Stomach (tissue), 9 donors: ENCODE data around the gene CST2. TPM values are rescaled to one million over a fixed set of nuclear protein-coding genes. Genes with fewer than 3 reads are reported as not detected.
"Not testable (repeated sequence)": the region's sequence is repeated elsewhere in the genome, so short reads cannot be mapped to it uniquely, and the experiment has no call there.

Source experiments
- DNase-seq, 2 donors: peaks; one replicate each; pipeline versions ENCODE4 v3.0.0 to v3.0.0-alpha.2; 2013 to 2019
- H3K27ac ChIP-seq, 5 donors: fragments of 200-600 bp in 4 of 5; sonication (generic) in 4 of 5; one replicate each; pipeline ENCODE4 v1.5.1; 2013 to 2019; ENCODE audit warnings: mild to moderate bottlenecking in 1 of 5, moderate library complexity in 1 of 5
- H3K27me3 ChIP-seq, 3 donors: fragments of 200-600 bp; sonication (generic); one replicate each; pipeline ENCODE4 v1.5.1; 2017 to 2019; ENCODE audit warnings: mixed run types in 1 of 3
- H3K36me3 ChIP-seq, 4 donors: fragments of 200-600 bp; sonication (generic); 1 replicate in 3 of 4; 2 replicates in 1 of 4; pipeline ENCODE4 v1.5.1; 2016 to 2019
- H3K4me1 ChIP-seq, 4 donors: fragments of 200-600 bp; sonication (generic); one replicate each; pipeline ENCODE4 v1.5.1; 2016 to 2019
- H3K4me3 ChIP-seq, 4 donors: fragments of 200-600 bp; sonication (generic) in 3 of 4; one replicate each; pipeline ENCODE4 v1.5.1; 2016 to 2019; ENCODE audit warnings: mild to moderate bottlenecking in 1 of 4
- H3K9me3 ChIP-seq, 4 donors: fragments of 200-600 bp; sonication (generic); one replicate each; pipeline ENCODE4 v1.5.1; 2016 to 2019
- CTCF ChIP-seq, 7 experiments: fragments of 450-650 bp in 4 of 7; fragments of 200-600 bp in 3 of 7; sonication (generic) in 3 of 7; IDR thresholded peaks; one replicate each; pipeline ENCODE4 v1.5.1; 2016 to 2019; ENCODE audit warnings: antibody characterized with exemption in 7 of 7, control low read depth in 2 of 7, mild to moderate bottlenecking in 1 of 7
- EP300 ChIP-seq: sonication (generic); formaldehyde crosslinking; IDR thresholded peaks from one replicate; pipeline ENCODE4 v1.6.1; 2017; ENCODE audit warnings: antibody characterized with exemption
- POLR2A ChIP-seq, 4 donors: fragments of 450-650 bp; IDR thresholded peaks; one replicate each; pipeline ENCODE4 v1.6.1; 2016; ENCODE audit warnings: antibody characterized with exemption in 4 of 4, control low read depth in 2 of 4, mild to moderate bottlenecking in 1 of 4, moderate library complexity in 1 of 4
- POLR2AphosphoS5 ChIP-seq, 3 donors: sonication (generic); formaldehyde crosslinking; IDR thresholded peaks; one replicate each; pipeline ENCODE4 v1.6.1; 2016; ENCODE audit warnings: antibody characterized with exemption in 3 of 3
- WGBS, 5 donors: extraction: QIAGEN DNeasy Blood & Tissue Kit in 3 of 5; methylation state at CpG; one replicate each; pipeline versions ENCODE4 v1.1.5 to v1.1.7; 2013 to 2018; 5-methylcytosine and 5-hydroxymethylcytosine counted together
- intact Hi-C: fragments of 100-400 bp; cut with DNase I; formaldehyde crosslinking; loops from one replicate; pipeline ENCODE4 v1.15.1; 2023; ENCODE audit warnings: low total_unique reads
- polyA plus RNA-seq, 3 donors: library from polyadenylated mRNA; stranded (reverse); fragments of 200-250 nt; gene quantifications; one replicate each; pipeline ENCODE4 v1.2.3, GENCODE V29; 2013
- total RNA-seq, 5 donors: library from RNA; depleted of rRNA; stranded (reverse); fragments of >200 nt; gene quantifications; one replicate each; pipeline versions ENCODE4 v1.1.0 to v1.2.3, GENCODE V29; 2014 to 2016
- donor health status: healthy with polysubstance abuse.
- donor health status: Bipolar disorder and iron deficiency.
- donor health status: healthy.

The CST2 gene
- total and polyA plus RNA-seq, 8 donors: 0.58 to 1.3 TPM; not detected in 6

GRCh38 chr20:23835716-23836115 is 9.2 kb upstream of the CST2 start:
- Histone ChIP-seq H3K27ac (no peak overlapping the region), H3K4me1 (no peaks in the 10 kb centered on the region), H3K9me3 (no peaks in the 10 kb centered on the region), H3K36me3 (no peaks in the 10 kb centered on the region), H3K4me3 (no peak overlapping the region), H3K27me3 (peaks cover 0 to 6% (median 0%) of the 10 kb centered on the region in 3 donors)
- no peak for DNase-seq
- TF ChIP-seq CTCF (IDR thresholded peaks at IDR 0.05) (no peak), POLR2A (IDR thresholded peaks at IDR 0.05) (no peak), POLR2AphosphoS5 (IDR thresholded peaks at IDR 0.05) (no peak), EP300 (no peak)
- intact Hi-C loops: no loop called here
- 32 to 80% (median 60%) methylated on average over 4 of the region's 4 CpGs for WGBS, 5 donors

- WGBS, 5 donors: 35 to 69% (median 54%) methylated on average over 3 of the region's 3 CpGs
- H3K4me3 ChIP-seq: no peak overlapping the region
- no peaks in the 10 kb centered on the region for H3K36me3 ChIP-seq
- no peak for TF ChIP-seq CTCF (IDR thresholded peaks at IDR 0.05)
- TF ChIP-seq EP300: no peak
- TF ChIP-seq POLR2AphosphoS5 (IDR thresholded peaks at IDR 0.05): no peak
- no peak for TF ChIP-seq POLR2A (IDR thresholded peaks at IDR 0.05)
- H3K27ac ChIP-seq: no peak overlapping the region
- H3K27me3 ChIP-seq: peaks cover 0 to 6% (median 0%) of the 10 kb centered on the region in 3 donors
- no peaks in the 10 kb centered on the region for H3K4me1 ChIP-seq
- no peaks in the 10 kb centered on the region for H3K9me3 ChIP-seq
- intact Hi-C loops: no loop called here
- DNase-seq: no peak
Measured at GRCh38 chr20:23832775-23833513, 6.4 kb upstream of the CST2 start.

GRCh38 chr20:23831961-23832360 is 5.4 kb upstream of the CST2 start:
- H3K9me3 ChIP-seq, H3K27me3 ChIP-seq, H3K4me1 ChIP-seq, H3K36me3 ChIP-seq, H3K27ac ChIP-seq, intact Hi-C loops, DNase-seq, H3K4me3 ChIP-seq: not testable (repeated sequence)
- 36 to 41% (median 38%) methylated on average over 3 of the region's 3 CpGs for WGBS, 5 donors

- intact Hi-C loops: no loop called here
- Histone ChIP-seq H3K4me1 (no peaks in the 10 kb centered on the region), H3K4me3 (no peak overlapping the region), H3K9me3 (no peaks in the 10 kb centered on the region), H3K36me3 (no peaks in the 10 kb centered on the region), H3K27me3 (no peaks in the 10 kb centered on the region), H3K27ac (no peak overlapping the region)
- DNase-seq: no peak
- WGBS, 5 donors: 11 to 73% (median 67%) methylated on average over 1 to 2 of the region's 2 CpGs
- TF ChIP-seq POLR2AphosphoS5 (IDR thresholded peaks at IDR 0.05) (no peak), POLR2A (IDR thresholded peaks at IDR 0.05) (no peak), CTCF (IDR thresholded peaks at IDR 0.05) (no peak)
Measured at GRCh38 chr20:23823621-23824324, 2.8 kb downstream of the CST2 start.

GRCh38 chr20:23823111-23823510 is 3.4 kb downstream of the CST2 start:
- peak in 1 of 2 donors; percentile 63 for DNase-seq
- H3K27ac ChIP-seq: no peak overlapping the region
- no peaks in the 10 kb centered on the region for H3K36me3 ChIP-seq
- no peaks in the 10 kb centered on the region for H3K4me1 ChIP-seq
- TF ChIP-seq POLR2A (IDR thresholded peaks at IDR 0.05) (no peak), EP300 (no peak), CTCF (IDR thresholded peaks at IDR 0.05) (no peak), POLR2AphosphoS5 (IDR thresholded peaks at IDR 0.05) (no peak)
- H3K4me3 ChIP-seq: no peak overlapping the region
- WGBS, 5 donors: 46 to 61% (median 53%) methylated on average over 5 of the region's 5 CpGs
- intact Hi-C loops: no loop called here
- no peaks in the 10 kb centered on the region for H3K9me3 ChIP-seq
- H3K27me3 ChIP-seq: no peaks in the 10 kb centered on the region
